Suprapubic skin (tissue), 4 donors: Measurements from ENCODE around the gene MEOX2. TPM values are rescaled to one million over a fixed set of nuclear protein-coding genes. Genes with fewer than 3 reads are reported as not detected.

Experiments used
- DNase-seq, 2 donors: peaks; one replicate each; pipeline ENCODE4 v3.0.0-alpha.2; 2019; ENCODE audit warnings: low spot score in 2 of 2
- H3K27ac ChIP-seq: fragments of 200-600 bp; sonication (generic); one replicate; pipeline ENCODE4 v1.5.1; 2019
- H3K27me3 ChIP-seq: fragments of 200-600 bp; sonication (generic); one replicate; pipeline ENCODE4 v1.5.1; 2019
- H3K36me3 ChIP-seq: fragments of 200-600 bp; sonication (generic); one replicate; pipeline ENCODE4 v1.5.1; 2019
- H3K4me1 ChIP-seq: fragments of 200-600 bp; sonication (generic); one replicate; pipeline ENCODE4 v1.5.1; 2019
- H3K4me3 ChIP-seq: fragments of 200-600 bp; sonication (generic); one replicate; pipeline ENCODE4 v1.5.1; 2019; ENCODE audit warnings: mild to moderate bottlenecking
- H3K9me3 ChIP-seq: fragments of 200-600 bp; sonication (generic); one replicate; pipeline ENCODE4 v1.5.1; 2019
- CTCF ChIP-seq, 2 donors: fragments of 200-600 bp in 1 of 2; fragments of 450-650 bp in 1 of 2; sonication (generic) in 1 of 2; IDR thresholded peaks; one replicate each; pipeline ENCODE4 v1.5.1; 2016 to 2019; ENCODE audit warnings: antibody characterized with exemption in 2 of 2, mild to moderate bottlenecking in 1 of 2, moderate library complexity in 1 of 2
- EP300 ChIP-seq: sonication (generic); formaldehyde crosslinking; IDR thresholded peaks from one replicate; pipeline ENCODE4 v1.6.1; 2017; ENCODE audit warnings: antibody characterized with exemption
- POLR2A ChIP-seq, 2 donors: fragments of 450-650 bp; IDR thresholded peaks; one replicate each; pipeline ENCODE4 v1.6.1; 2017; ENCODE audit warnings: antibody characterized with exemption in 2 of 2, mild to moderate bottlenecking in 2 of 2, moderate library complexity in 2 of 2
- POLR2AphosphoS5 ChIP-seq, 3 donors: sonication (generic); formaldehyde crosslinking; IDR thresholded peaks; one replicate each; pipeline ENCODE4 v1.6.1; 2017; ENCODE audit warnings: antibody characterized with exemption in 3 of 3
- WGBS: methylation state at CpG from one replicate; pipeline ENCODE4 v1.1.5; 2018; 5-methylcytosine and 5-hydroxymethylcytosine counted together
- total RNA-seq, 4 donors: library from RNA; depleted of rRNA; stranded (reverse); fragments of >200 nt; gene quantifications; one replicate each; pipeline ENCODE4 v1.1.0, GENCODE V29; 2016

MEOX2 gene
- total RNA-seq, 4 donors from 2014 or later: 1.0 to 8.9 (median 3.0) TPM

DNA sequence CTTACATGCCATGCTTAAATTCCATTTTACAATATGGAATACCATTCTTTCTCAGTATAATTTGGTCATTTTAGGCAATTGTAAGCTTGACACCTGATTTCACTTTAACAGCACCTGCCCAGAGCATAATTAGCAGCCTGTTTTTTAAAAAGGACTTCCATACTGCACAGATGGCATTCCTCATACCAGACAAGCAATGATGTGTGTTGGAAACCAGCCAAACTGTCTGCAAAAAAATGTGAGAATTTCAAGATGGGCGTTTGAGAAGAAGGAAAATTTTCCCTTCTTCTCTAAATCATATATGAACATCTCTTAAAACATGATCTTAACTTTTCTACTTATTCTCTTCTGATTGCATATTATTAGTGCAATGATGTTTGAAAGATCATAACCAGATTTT, 84.2 kb downstream of the MEOX2 start:
- no peak overlapping the region for H3K4me3 ChIP-seq
- 23% methylated on average over 1 of the region's 1 CpG for whole genome bisulfite sequencing
- no peaks in the 10 kb centered on the region for H3K27me3 ChIP-seq
- no peaks in the 10 kb centered on the region for H3K36me3 ChIP-seq
- no peak overlapping the region for H3K27ac ChIP-seq
- no peaks in the 10 kb centered on the region for H3K4me1 ChIP-seq
- no peaks in the 10 kb centered on the region for H3K9me3 ChIP-seq
- TF ChIP-seq CTCF (IDR thresholded peaks at IDR 0.05): no peak
- no peak for TF ChIP-seq EP300
- no peak for TF ChIP-seq POLR2A (IDR thresholded peaks at IDR 0.05)
- no peak for TF ChIP-seq POLR2AphosphoS5 (IDR thresholded peaks at IDR 0.05)
- DNase-seq: no peak

GRCh38 chr7:15601175-15601574, 85.3 kb downstream of the MEOX2 start:
- Histone ChIP-seq H3K36me3 (no peaks in the 10 kb centered on the region), H3K4me3 (no peak overlapping the region), H3K4me1 (no peaks in the 10 kb centered on the region), H3K27ac (no peak overlapping the region), H3K9me3 (peaks cover 4% of the 10 kb centered on the region), H3K27me3 (no peaks in the 10 kb centered on the region)
- TF ChIP-seq POLR2A (IDR thresholded peaks at IDR 0.05) (no peak), POLR2AphosphoS5 (IDR thresholded peaks at IDR 0.05) (no peak), EP300 (no peak), CTCF (IDR thresholded peaks at IDR 0.05) (no peak)
- WGBS: 65% methylated on average over 1 of the region's 1 CpG
- no peak for DNase-seq

DNA sequence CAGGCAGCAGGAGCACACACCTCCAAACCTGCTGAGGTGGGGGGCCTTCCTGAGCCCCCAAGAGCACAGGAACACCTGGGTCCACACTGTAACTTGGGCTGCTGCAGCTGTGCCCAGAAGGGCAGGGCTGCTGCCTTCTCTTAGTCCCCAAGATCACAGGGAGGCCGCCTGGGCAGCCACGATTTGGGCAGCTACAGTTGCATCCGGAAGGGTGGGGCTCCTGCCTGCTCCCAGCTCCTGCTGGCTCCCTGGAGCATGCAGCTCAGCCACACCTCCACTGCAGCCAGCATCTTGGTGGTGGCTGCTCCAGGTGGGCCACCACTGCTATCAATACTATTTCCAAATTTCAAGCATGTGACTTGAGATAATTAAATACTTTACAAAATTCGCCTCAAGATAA, 86.2 kb downstream of the MEOX2 start:
- H3K9me3 ChIP-seq: peaks cover 4% of the 10 kb centered on the region
- no peaks in the 10 kb centered on the region for H3K36me3 ChIP-seq
- no peak for DNase-seq
- no peaks in the 10 kb centered on the region for H3K27me3 ChIP-seq
- H3K4me1 ChIP-seq: no peaks in the 10 kb centered on the region
- WGBS: 42% methylated on average over 2 of the region's 4 CpGs
- H3K4me3 ChIP-seq: no peak overlapping the region
- TF ChIP-seq EP300 (no peak), POLR2AphosphoS5 (IDR thresholded peaks at IDR 0.05) (no peak), CTCF (IDR thresholded peaks at IDR 0.05) (no peak), POLR2A (IDR thresholded peaks at IDR 0.05) (no peak)
- H3K27ac ChIP-seq: no peak overlapping the region

- WGBS: 64% methylated on average over 5 of the region's 5 CpGs
- Histone ChIP-seq H3K4me1 (no peaks in the 10 kb centered on the region), H3K9me3 (peaks cover 4% of the 10 kb centered on the region), H3K27me3 (no peaks in the 10 kb centered on the region), H3K27ac (no peak overlapping the region), H3K36me3 (no peaks in the 10 kb centered on the region), H3K4me3 (no peak overlapping the region)
- no peak for TF ChIP-seq POLR2AphosphoS5 (IDR thresholded peaks at IDR 0.05)
- no peak for TF ChIP-seq POLR2A (IDR thresholded peaks at IDR 0.05)
- no peak for TF ChIP-seq CTCF (IDR thresholded peaks at IDR 0.05)
- no peak for TF ChIP-seq EP300
- DNase-seq: no peak
Measured at GRCh38 chr7:15594461-15594860, 92.0 kb downstream of the MEOX2 start.

DNA sequence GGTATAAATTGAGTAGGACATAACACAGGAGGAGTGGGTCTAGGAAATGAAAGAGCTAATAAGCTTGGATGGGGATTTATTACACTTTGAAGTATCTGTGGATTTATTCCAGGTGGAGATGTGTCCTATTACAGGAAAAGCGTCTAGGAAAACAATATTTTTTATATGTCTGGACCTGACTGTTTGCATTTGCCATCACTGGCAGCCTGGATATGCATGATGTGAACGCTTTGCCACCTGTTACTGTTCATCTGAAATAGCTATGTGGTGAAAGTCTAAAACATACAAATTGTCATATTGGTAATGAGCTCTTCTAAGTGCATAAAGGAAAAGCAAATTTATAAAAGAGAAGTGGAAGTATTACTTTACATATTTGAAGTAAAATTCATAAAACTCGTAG, 93.1 kb downstream of the MEOX2 start:
- 71% methylated on average over 3 of the region's 3 CpGs for WGBS
- no peaks in the 10 kb centered on the region for H3K4me1 ChIP-seq
- DNase-seq: no peak

More for the DNA sequence above, 93.1 kb downstream of the MEOX2 start:
- no peak for TF ChIP-seq POLR2A (IDR thresholded peaks at IDR 0.05)
- no peak for TF ChIP-seq EP300
- TF ChIP-seq CTCF (IDR thresholded peaks at IDR 0.05): no peak
- TF ChIP-seq POLR2AphosphoS5 (IDR thresholded peaks at IDR 0.05): no peak
- Histone ChIP-seq H3K27ac (no peak overlapping the region), H3K4me3 (no peak overlapping the region), H3K36me3 (no peaks in the 10 kb centered on the region), H3K9me3 (peaks cover 4% of the 10 kb centered on the region), H3K27me3 (no peaks in the 10 kb centered on the region)
